Hematopoietic multipotent progenitor cell treated with erythropoietin and hydrocortisone succinate and interleukin-3 and kit ligand, for 15 days (in vitro differentiated cells): ENCODE measurements around the gene PHLDA3.

Experiments
- DNase-seq: peaks from one replicate; pipeline ENCODE4 v3.0.0-alpha.2; 2015; ENCODE audit warnings: low spot score

The PHLDA3 gene

GRCh38 chr1:201468844-201469644 is at the start of gene PHLDA3:
PHLDA3 (minus strand) TSS chr1:201469188; CDS start chr1:201468786, 402 bp downstream.
- no peak for DNase-seq

GRCh38 chr1:201518071-201518470 is 49.1 kb upstream of the PHLDA3 start:
- DNase-seq = no peak

GRCh38 chr1:201517631-201518030 is 48.6 kb upstream of the PHLDA3 start:
- no peak for DNase-seq

- DNase-seq = no peak
These were observed 47.6 kb upstream of the PHLDA3 start for GRCh38 chr1:201516511-201517127.

- peak; percentile 28 for DNase-seq
These were observed 46.9 kb upstream of the PHLDA3 start for GRCh38 chr1:201515895-201516294.

- DNase-seq = no peak
These were observed 46.2 kb upstream of the PHLDA3 start for GRCh38 chr1:201515062-201515750.

- DNase-seq = no peak
These were observed 45.5 kb upstream of the PHLDA3 start for GRCh38 chr1:201514466-201514865.

- DNase-seq = no peak
These were observed 44.7 kb upstream of the PHLDA3 start for GRCh38 chr1:201513498-201514243.

- no peak for DNase-seq
These were observed 43.1 kb upstream of the PHLDA3 start for GRCh38 chr1:201511941-201512539.

GRCh38 chr1:201511396-201511940 is 42.5 kb upstream of the PHLDA3 start:
- no peak for DNase-seq

- DNase-seq = no peak
These were observed 41.7 kb upstream of the PHLDA3 start for GRCh38 chr1:201510734-201511133.

GRCh38 chr1:201509601-201510374 is 40.8 kb upstream of the PHLDA3 start:
- DNase-seq = no peak

- DNase-seq = no peak
These were observed 39.8 kb upstream of the PHLDA3 start for GRCh38 chr1:201508809-201509208.

GRCh38 chr1:201507360-201507675 is 38.3 kb upstream of the PHLDA3 start:
- DNase-seq = no peak

GRCh38 chr1:201506557-201507359 is 37.8 kb upstream of the PHLDA3 start, which contains the start of gene CSRP1:
CSRP1 (minus strand) TSS chr1:201507123; CDS start chr1:201496303, 10,820 bp downstream.
- peak; percentile 65 for DNase-seq

GRCh38 chr1:201506092-201506491 is 37.1 kb upstream of the PHLDA3 start:
- no peak for DNase-seq

- DNase-seq = no peak
These were observed 36.5 kb upstream of the PHLDA3 start for GRCh38 chr1:201505503-201505890.

GRCh38 chr1:201504799-201505502 is 36.0 kb upstream of the PHLDA3 start:
- DNase-seq = no peak

- no peak for DNase-seq
These were observed 35.2 kb upstream of the PHLDA3 start for GRCh38 chr1:201504179-201504631.
